PC-9 (cell line): ENCODE data around the gene CTRB2.
"Not testable (repeated sequence)": the region's sequence is repeated elsewhere in the genome, so short reads cannot be mapped to it uniquely, and the experiment has no call there.

Source experiments
- CTCF ChIP-seq: fragments of 200-600 bp; sonication (generic); conservative IDR thresholded peaks from 2 replicates; pipeline ENCODE4 v1.6.1; 2017; ENCODE audit warnings: mixed run types, antibody characterized with exemption, mild to moderate bottlenecking, moderate library complexity
- EZH2 ChIP-seq: fragments of 200-600 bp; sonication (generic); IDR thresholded peaks from 2 replicates; pipeline ENCODE4 v1.8.0; 2017; ENCODE audit warnings: antibody characterized with exemption, low read depth

- TF ChIP-seq CTCF, EZH2: not testable (repeated sequence)
Measured at GRCh38 chr16:75205961-75206748, 806 bp downstream of the CTRB2 start.
